GM10248 (cell line): ENCODE data around the gene CCNL2.
"Not testable (repeated sequence)": the region's sequence is repeated elsewhere in the genome, so short reads cannot be mapped to it uniquely, and the experiment has no call there.

ENCODE experiments used
- CTCF ChIA-PET: fragments of 300-600 bp; sonication (Branson Sonifier 250); formaldehyde crosslinking; extraction: SDS; loops from one replicate; lab custom pipeline; 2021; ENCODE audit warnings: antibody characterized with exemption; lab: Yijun Ruan, JAX
- POLR2A ChIA-PET: fragments of 350-650 bp; sonication (Branson Sonifier 250); formaldehyde crosslinking; extraction: SDS; loops from one replicate; lab custom pipeline; 2020; ENCODE audit warnings: antibody characterized with exemption; lab: Yijun Ruan, JAX
- DNase-seq: peaks from one replicate; pipeline ENCODE4 v3.0.0; 2012; ENCODE audit errors: extremely low spot score
- CTCF ChIP-seq: IDR thresholded peaks from 2 replicates; pipeline ENCODE4 v1.5.1; 2012; ENCODE audit warnings: mild to moderate bottlenecking, low read depth; ENCODE audit errors: extremely low read depth, missing control alignments, control extremely low read depth

Gene CCNL2

GRCh38 chr1:1432274-1432950, 33.3 kb upstream of the CCNL2 start:
- ChIA-PET CTCF (no interaction called here), POLR2A (no interaction called here)
- no peak for TF ChIP-seq CTCF
- no peak for DNase-seq

- no peak for DNase-seq
- TF ChIP-seq CTCF: no peak
- CTCF ChIA-PET: no interaction called here
- POLR2A ChIA-PET: no interaction called here
Measured at GRCh38 chr1:1431845-1432273, 32.7 kb upstream of the CCNL2 start.

GRCh38 chr1:1430992-1431844, 32.1 kb upstream of the CCNL2 start:
- no peak for TF ChIP-seq CTCF
- CTCF ChIA-PET: interaction anchor here (1.8 to 2.9 kb wide), 2 partner anchors 10 to 16 kb away, joined by 5 to 14 read pairs; no protein-coding TSS in a partner anchor
- no peak for DNase-seq
- POLR2A ChIA-PET: no interaction called here

- POLR2A ChIA-PET: no interaction called here
- DNase-seq: no peak
- CTCF ChIA-PET: interaction anchor here (1.8 to 2.9 kb wide), 2 partner anchors 11 to 15 kb away, joined by 5 to 14 read pairs; no protein-coding TSS in a partner anchor
- no peak for TF ChIP-seq CTCF
Measured at GRCh38 chr1:1430114-1430982, 31.2 kb upstream of the CCNL2 start.

GRCh38 chr1:1429671-1430073, 30.5 kb upstream of the CCNL2 start:
- TF ChIP-seq CTCF: no peak
- DNase-seq: no peak
- POLR2A ChIA-PET: no interaction called here
- CTCF ChIA-PET: interaction anchor here (1.8 to 2.9 kb wide), 2 partner anchors 12 to 14 kb away, joined by 5 to 14 read pairs; no protein-coding TSS in a partner anchor

- DNase-seq, POLR2A ChIA-PET: not testable (repeated sequence)
- CTCF ChIA-PET: interaction anchor here (2.9 kb wide), 1 partner anchor 12 kb away, joined by 14 read pairs; no protein-coding TSS in a partner anchor
Measured at GRCh38 chr1:1428967-1429366, 29.8 kb upstream of the CCNL2 start.
